Cardiac fibroblast (primary cell): ENCODE measurements around the gene FGD1.
"Not testable (repeated sequence)": the region's sequence is repeated elsewhere in the genome, so short reads cannot be mapped to it uniquely, and the experiment has no call there.

Source experiments
- DNase-seq, 2 donors: peaks; one replicate each; pipeline versions ENCODE4 v3.0.0 to v3.0.0-alpha.2; 2010; ENCODE audit warnings: low read depth in 2 of 2
- H3K4me3 ChIP-seq, 2 donors: replicated peaks in 1 of 2; 1 replicate in 1 of 2; 2 replicates in 1 of 2; pipeline ENCODE4 v1.5.1; 2011; ENCODE audit warnings: low read depth in 2 of 2, low read length in 2 of 2, mild to moderate bottlenecking in 2 of 2, moderate library complexity in 1 of 2
- CTCF ChIP-seq: IDR thresholded peaks from one replicate; pipeline ENCODE4 v1.5.1; 2011; ENCODE audit warnings: low read depth, mild to moderate bottlenecking, low read length, inconsistent platforms

FGD1 gene

GRCh38 chrX:54509400-54509799 lies 13.4 kb upstream of the FGD1 start:
- no peak overlapping the region for H3K4me3 ChIP-seq
- no peak for TF ChIP-seq CTCF
- peak in 1 of 2 donors; percentile 71 for DNase-seq

- no peak for TF ChIP-seq CTCF
- DNase-seq: no peak
- no peak overlapping the region for H3K4me3 ChIP-seq
Observed at GRCh38 chrX:54496936-54497335, 902 bp upstream of the FGD1 start.

DNA sequence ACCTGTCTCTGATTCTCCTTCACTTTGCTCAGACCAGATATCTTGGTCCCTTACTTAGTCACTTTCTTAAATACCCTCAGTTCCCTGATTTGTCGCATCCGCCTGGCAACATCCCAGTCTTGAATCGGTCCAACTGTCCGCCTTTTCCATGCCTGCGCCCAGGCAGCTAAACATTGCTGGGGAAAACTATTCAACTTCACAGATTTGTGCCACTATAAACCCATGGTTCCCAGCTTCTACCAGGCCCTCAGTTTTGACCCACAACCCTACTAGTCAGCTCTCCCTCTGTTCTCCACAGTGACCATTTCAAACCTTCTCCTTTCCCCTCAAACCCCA lies 451 bp upstream of the FGD1 start:
- no peak for TF ChIP-seq CTCF
- H3K4me3 ChIP-seq: peak overlapping the region; percentile 57 to 63
- DNase-seq: no peak

DNA sequence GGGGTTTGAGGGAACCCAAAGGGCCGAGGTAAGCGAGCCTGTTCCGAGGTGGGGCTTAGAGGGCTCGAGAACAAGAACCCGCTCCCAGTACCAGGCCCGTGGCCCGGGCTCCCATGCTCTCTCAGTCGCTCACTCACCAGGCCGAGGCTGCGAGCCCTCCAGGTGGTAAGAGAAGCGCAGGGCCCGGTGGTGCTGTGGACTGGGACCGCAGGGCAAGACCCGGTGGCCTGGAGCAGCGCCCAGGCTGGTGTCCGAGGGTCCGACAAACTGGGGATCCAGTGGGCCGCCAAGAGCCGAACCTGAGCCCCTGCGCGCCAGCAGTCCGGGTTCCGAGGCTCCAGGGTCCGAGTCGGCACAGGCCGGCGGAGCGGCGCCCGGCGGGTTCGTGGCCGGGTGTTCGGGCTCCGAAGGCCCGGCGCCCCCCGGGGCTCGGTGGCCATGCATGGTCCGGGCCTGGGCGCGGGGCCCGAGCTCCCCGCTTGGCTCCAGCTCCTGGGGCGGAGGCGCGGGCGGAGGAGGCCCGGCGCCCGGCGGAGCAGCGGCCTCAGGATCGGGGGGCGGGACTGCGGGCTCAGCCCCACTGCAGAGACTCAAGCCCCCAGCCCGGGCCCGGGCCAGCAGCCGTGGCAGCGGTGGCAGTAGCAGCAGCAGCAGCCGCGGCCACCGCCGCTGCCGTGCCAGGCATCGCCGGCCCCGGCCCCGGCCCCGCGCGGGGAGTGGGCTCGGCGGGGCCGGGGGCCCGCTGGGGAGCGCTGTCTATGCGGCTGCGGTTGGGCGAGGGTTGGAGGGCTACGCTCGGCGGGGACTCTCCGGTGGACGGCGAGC lies 833 bp downstream of the FGD1 start:
- DNase-seq: peak; percentile 20 to 33
- H3K4me3 ChIP-seq: peak overlapping the region; percentile 60 to 63
- no peak for TF ChIP-seq CTCF

DNA sequence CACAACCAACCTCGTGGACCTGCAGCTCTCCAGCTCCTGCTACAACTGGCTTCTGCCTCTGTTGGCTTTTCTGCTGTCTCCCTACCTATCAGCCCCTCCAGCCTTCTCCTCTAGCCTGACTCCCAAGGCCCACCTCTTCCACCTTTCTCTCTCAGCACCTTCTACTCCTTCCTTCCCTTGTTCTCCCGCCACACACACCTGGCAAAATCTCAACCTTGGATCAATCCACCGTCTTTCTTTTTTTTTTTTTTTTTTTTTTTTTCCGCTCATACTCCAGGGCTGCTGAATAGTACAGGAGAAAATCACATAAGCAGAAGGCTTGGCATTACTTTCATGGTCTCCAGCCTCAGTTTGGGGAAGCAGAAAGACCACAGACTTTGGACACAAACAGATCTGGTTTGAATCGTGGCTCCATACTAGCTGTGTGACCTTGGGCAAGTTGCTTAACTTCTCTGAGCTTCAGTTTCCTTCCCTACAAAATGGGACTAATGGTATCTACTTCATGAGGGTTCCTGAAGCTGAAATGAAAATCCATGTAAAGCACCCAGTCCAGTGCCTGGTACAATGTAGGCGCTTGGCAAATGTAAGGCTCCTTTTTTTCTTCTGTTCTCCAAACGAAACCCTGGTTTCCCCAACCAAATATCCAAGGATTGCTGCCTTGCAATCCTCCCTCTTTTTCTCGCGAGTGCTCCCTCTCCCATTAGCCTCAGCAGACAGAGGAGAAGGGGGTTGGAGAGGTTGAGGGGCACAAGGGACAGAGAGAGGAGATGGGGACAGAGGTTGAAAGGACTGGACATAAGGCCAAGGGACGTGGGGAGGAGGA lies 1.7 kb downstream of the FGD1 start:
- H3K4me3 ChIP-seq: peak overlapping the region; percentile 60 to 63
- no peak for TF ChIP-seq CTCF
- peak in 1 of 2 donors; percentile 21 for DNase-seq

DNA sequence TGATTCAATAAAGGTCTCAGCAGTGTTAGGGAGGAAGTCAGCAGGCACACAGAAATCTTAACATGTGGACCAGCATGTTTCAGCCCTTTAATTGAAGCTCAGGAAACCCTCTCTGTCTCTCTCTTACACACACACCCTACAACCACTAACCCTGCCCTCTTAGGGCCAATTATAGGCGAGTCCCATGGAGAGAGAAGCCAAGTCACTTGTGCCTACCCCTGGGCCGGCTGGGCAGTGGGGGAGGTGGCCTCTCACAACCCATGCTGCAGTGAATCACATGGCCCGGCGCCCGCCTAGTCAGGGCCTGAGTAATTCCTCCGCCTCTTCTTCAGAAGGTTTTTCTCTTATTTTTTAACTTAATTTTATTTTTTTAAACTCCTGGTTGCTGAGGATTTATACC lies 3.7 kb downstream of the FGD1 start:
- H3K4me3 ChIP-seq: no peak overlapping the region
- peak; percentile 53 to 68 for DNase-seq
- TF ChIP-seq CTCF: no peak

DNA sequence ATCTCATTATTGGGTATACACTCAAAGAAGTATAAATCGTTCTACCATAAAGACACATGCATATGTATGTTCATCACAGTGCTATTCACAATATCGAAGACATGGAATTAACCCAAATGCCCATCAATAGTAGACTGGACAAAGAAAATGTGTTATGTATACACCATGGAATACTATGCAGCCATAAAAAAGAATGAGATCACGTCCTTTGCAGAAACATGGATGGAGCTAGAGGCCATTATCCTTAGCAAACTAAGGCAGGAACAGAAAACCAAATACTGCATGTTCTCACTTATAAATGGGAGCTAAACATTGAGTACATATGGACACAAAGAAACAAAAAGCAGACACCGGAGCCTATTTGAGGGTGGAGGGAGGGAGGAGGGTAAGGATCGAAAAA lies 6.2 kb downstream of the FGD1 start:
- DNase-seq, H3K4me3 ChIP-seq: not testable (repeated sequence)
